Thoracic aorta (tissue), 2 donors: ENCODE results near the gene NINJ2. TPM values are rescaled to one million over a fixed set of nuclear protein-coding genes. Genes with fewer than 3 reads are reported as not detected.
"Not testable (repeated sequence)": the region's sequence is repeated elsewhere in the genome, so short reads cannot be mapped to it uniquely, and the experiment has no call there.

Experiments
- ATAC-seq: fragments of 150-250 bp; one replicate; pipeline ENCODE4 v1.8.0; 2017; ENCODE audit warnings: low read depth; ENCODE audit not compliant: insufficient number of reproducible peaks, low FRiP score
- DNase-seq: peaks from one replicate; pipeline ENCODE4 v3.0.0-alpha.2; 2020; ENCODE audit warnings: low spot score
- H3K27ac ChIP-seq, 2 donors: fragments of 200-600 bp; sonication (generic); 1 replicate in 1 of 2; 2 replicates in 1 of 2; pipeline ENCODE4 v1.5.1; 2016; ENCODE audit warnings: mild to moderate bottlenecking in 2 of 2, moderate library complexity in 2 of 2
- H3K27me3 ChIP-seq: fragments of 200-600 bp; sonication (generic); replicated peaks from 2 replicates; pipeline ENCODE4 v1.6.0; 2016; ENCODE audit warnings: mild to moderate bottlenecking; ENCODE audit not compliant: insufficient read depth
- H3K36me3 ChIP-seq: fragments of 200-600 bp; sonication (generic); one replicate; pipeline ENCODE4 v1.5.1; 2016
- H3K4me1 ChIP-seq, 2 donors: fragments of 200-600 bp; sonication (generic); 1 replicate in 1 of 2; 2 replicates in 1 of 2; pipeline versions ENCODE4 v1.5.1 to v1.6.0; 2016; ENCODE audit warnings: low read depth in 2 of 2, mild to moderate bottlenecking in 1 of 2; ENCODE audit not compliant: control insufficient read depth in 1 of 2
- H3K4me3 ChIP-seq: fragments of 200-600 bp; sonication (generic); 2 replicates; pipeline ENCODE4 v1.5.1; 2016; ENCODE audit warnings: mild to moderate bottlenecking
- H3K9me3 ChIP-seq: fragments of 200-600 bp; sonication (generic); 2 replicates; pipeline ENCODE4 v1.5.1; 2016
- CTCF ChIP-seq: fragments of 200-600 bp; sonication (generic); IDR thresholded peaks from one replicate; pipeline ENCODE4 v1.5.1; 2019; ENCODE audit warnings: antibody characterized with exemption
- total RNA-seq, 2 donors: library from RNA; depleted of rRNA; stranded (reverse); fragments of >200 nt; gene quantifications; one replicate each; pipeline versions ENCODE4 v1.1.0 to v1.2.3, GENCODE V29; 2016

The NINJ2 gene
- total RNA-seq, 2 donors from 2014 or later, result 2.4 to 5.3 TPM

DNA sequence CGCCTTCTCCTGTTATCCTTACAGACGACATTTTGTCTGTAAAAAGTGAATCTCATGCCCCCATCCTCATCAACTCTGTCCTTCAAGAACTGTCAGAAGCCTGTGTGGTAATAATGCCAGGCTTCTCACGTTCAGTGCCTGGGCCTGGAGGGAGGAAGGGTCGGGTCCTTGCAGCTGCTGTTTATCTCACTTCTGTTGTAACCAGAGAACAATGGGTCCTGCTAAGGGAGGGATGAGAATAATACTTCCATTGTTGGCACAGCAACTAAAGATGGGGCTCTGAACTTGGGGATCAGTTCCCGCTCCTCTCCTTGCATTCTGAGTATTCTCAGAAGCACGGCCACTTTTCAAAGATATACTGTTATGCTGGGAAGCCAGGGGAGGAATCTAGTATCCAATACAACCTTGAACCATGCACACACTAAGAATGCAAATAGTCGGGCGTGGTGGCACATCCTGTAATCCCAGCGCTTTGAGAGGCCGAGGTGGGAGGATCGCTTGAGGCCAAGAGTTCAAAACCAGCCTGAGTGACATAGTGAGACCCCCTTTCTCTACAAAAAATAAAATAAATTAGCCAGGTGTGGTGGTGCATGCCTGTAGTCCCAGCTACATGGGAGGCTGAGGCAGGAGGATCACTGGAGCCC is 38.8 kb upstream of the NINJ2 start:
- peaks cover 9% of the 10 kb centered on the region for H3K9me3 ChIP-seq
- no peaks in the 10 kb centered on the region for H3K36me3 ChIP-seq
- no peaks in the 10 kb centered on the region for H3K4me1 ChIP-seq
- no peaks in the 10 kb centered on the region for H3K27me3 ChIP-seq
- ATAC-seq (no peak), DNase-seq (no peak)
- H3K27ac ChIP-seq, result no peak overlapping the region
- TF ChIP-seq CTCF, result no peak
- H3K4me3 ChIP-seq, result no peak overlapping the region

- no peaks in the 10 kb centered on the region for H3K36me3 ChIP-seq
- DNase-seq (no peak), ATAC-seq (no peak)
- peaks cover 9% of the 10 kb centered on the region for H3K9me3 ChIP-seq
- H3K27ac ChIP-seq, result no peak overlapping the region
- no peak overlapping the region for H3K4me3 ChIP-seq
- no peaks in the 10 kb centered on the region for H3K27me3 ChIP-seq
- no peaks in the 10 kb centered on the region for H3K4me1 ChIP-seq
- TF ChIP-seq CTCF, result no peak
Observed at GRCh38 chr12:700016-700415, 36.8 kb upstream of the NINJ2 start.

GRCh38 chr12:698222-698621 is 35.0 kb upstream of the NINJ2 start:
- H3K4me3 ChIP-seq, H3K27ac ChIP-seq, H3K27me3 ChIP-seq, H3K4me1 ChIP-seq, DNase-seq, H3K36me3 ChIP-seq, ATAC-seq, H3K9me3 ChIP-seq: not testable (repeated sequence)

DNA sequence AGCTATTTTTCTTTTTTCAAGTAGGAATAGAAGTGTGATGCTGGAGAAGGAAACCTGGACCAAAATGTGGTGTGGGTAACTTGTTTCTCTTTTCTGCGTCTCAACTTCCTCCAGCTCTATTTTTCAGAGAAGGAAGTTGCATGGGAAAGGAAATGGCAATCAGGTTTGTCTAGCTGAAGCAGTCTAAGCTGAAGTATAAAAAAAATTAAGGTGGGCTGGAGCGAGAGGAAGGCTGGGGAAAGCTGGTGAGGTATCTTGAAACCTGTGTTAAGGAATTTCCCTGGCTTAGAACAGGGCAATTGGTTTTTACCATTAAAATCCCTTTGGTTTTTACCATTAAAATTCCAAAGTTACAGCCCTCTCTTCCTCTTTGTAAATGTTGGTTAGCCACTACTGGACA is 34.2 kb upstream of the NINJ2 start:
- Histone ChIP-seq H3K36me3 (no peaks in the 10 kb centered on the region), H3K27ac (no peak overlapping the region), H3K9me3 (peaks cover 9% of the 10 kb centered on the region), H3K4me1 (no peaks in the 10 kb centered on the region), H3K4me3 (no peak overlapping the region), H3K27me3 (no peaks in the 10 kb centered on the region)
- ATAC-seq (no peak), DNase-seq (no peak)
- no peak for TF ChIP-seq CTCF

DNA sequence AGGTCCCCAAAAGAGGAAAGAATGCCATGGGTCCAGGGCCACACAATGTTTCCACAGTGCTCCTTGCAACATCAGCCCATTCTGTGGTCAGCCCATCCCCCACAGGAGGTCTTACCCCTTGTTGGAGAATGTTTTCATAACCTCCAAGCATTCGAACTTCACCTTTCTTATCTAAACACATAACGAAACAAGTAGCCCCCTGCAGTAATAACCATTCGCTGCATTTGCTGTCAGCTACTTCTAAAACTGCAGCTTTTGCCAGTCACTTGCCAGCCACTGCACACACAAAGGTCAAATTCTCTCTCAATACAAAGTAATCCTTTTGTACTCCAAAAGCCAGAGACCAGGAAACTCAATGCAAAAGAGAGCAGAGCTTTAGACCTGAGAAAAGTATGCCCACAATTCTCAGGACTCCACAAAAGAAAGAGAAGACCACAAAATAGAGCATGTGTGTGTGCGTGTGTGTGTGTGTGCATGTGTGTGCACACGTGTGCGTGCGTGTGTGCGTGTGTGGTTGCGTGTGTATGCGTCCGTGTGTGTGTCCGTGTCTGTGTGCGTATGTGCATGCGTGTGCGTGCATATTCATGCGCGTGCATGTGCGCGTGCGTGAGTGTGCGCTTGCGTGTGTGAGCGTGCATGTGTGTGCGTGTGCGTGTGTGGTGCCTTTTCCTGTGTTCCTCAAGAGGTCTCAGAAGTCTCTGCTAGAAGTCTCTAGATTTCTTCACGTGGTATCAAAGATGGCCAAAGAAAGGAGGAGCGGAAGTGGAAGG is 31.7 kb upstream of the NINJ2 start:
- Histone ChIP-seq H3K4me3 (no peak overlapping the region), H3K27me3 (no peaks in the 10 kb centered on the region), H3K27ac (no peak overlapping the region), H3K9me3 (peaks cover 9% of the 10 kb centered on the region), H3K36me3 (no peaks in the 10 kb centered on the region), H3K4me1 (no peaks in the 10 kb centered on the region)
- no peak for TF ChIP-seq CTCF
- DNase-seq (no peak), ATAC-seq (no peak)
